Endothelial cell of umbilical vein (primary cell): ENCODE data around the gene TXK. TPM values are rescaled to one million over a fixed set of nuclear protein-coding genes. Genes with fewer than 3 reads are reported as not detected.

ENCODE experiments used
- BruUV-seq: library from RNA; stranded (reverse); fragments of 400-500 nt; replicated peaks from 2 replicates; lab custom pipeline; 2021; lab: Mats Ljungman, UMichigan
- CTCF ChIA-PET: fragments of 300-600, 350-600 bp; sonication (Branson Sonifier 250); formaldehyde crosslinking; loops from one replicate; lab custom pipeline; 2021; ENCODE audit warnings: antibody characterized with exemption, inconsistent platforms; lab: Charles Lee
- POLR2A ChIA-PET: fragments of 300-600, 350-600 bp; sonication (Branson Sonifier 250); formaldehyde crosslinking; loops from one replicate; lab custom pipeline; 2021; ENCODE audit warnings: antibody characterized with exemption, inconsistent platforms; lab: Charles Lee
- DNase-seq: peaks from one replicate; pipeline ENCODE4 v3.0.0-alpha.2; 2011; ENCODE audit warnings: low read depth, low spot score
- FAIRE-seq: peaks from 2 replicates; lab custom pipeline; 2011; peaks lifted over from hg19 to GRCh38; lab: Jason Lieb, UNC
- H2AFZ ChIP-seq: 2 replicates; pipeline ENCODE4 v1.6.0; 2012; ENCODE audit warnings: low read depth, low read length, control low read depth, inconsistent platforms
- H3K27ac ChIP-seq: 2 replicates; pipeline ENCODE4 v1.5.1; 2011; ENCODE audit warnings: low read depth, mild to moderate bottlenecking, control low read depth, low read length, moderate library complexity; ENCODE audit not compliant: insufficient read depth
- H3K27me3 ChIP-seq, 2 experiments: 2 replicates each; pipeline versions ENCODE4 v1.6.0 to v1.6.1; 2011; ENCODE audit warnings: low read length in 2 of 2, mixed read lengths in 1 of 2; ENCODE audit not compliant: control insufficient read depth in 2 of 2, insufficient read depth in 2 of 2
- H3K36me3 ChIP-seq, 2 experiments: 2 replicates in 1 of 2; 3 replicates in 1 of 2; pipeline ENCODE4 v1.5.1; 2011; ENCODE audit warnings: low read length in 2 of 2, mild to moderate bottlenecking in 1 of 2, moderate library complexity in 1 of 2; ENCODE audit not compliant: control insufficient read depth in 2 of 2, insufficient read depth in 2 of 2; ENCODE audit errors: extremely low read depth in 1 of 2
- H3K4me1 ChIP-seq: 3 replicates; pipeline ENCODE4 v1.5.1; 2011; ENCODE audit warnings: mild to moderate bottlenecking, low read length; ENCODE audit not compliant: control insufficient read depth, insufficient read depth; ENCODE audit errors: extremely low read depth
- H3K4me2 ChIP-seq: 2 replicates; pipeline ENCODE4 v1.6.1; 2011; ENCODE audit warnings: low read length, control low read depth, mixed read lengths; ENCODE audit not compliant: insufficient read depth
- H3K4me3 ChIP-seq, 3 experiments: fragments of 200-600 bp in 1 of 3; sonication (generic), shearing (Covaris generic) in 1 of 3; replicated peaks in 1 of 3; 2 replicates each; pipeline ENCODE4 v1.5.1; 2011 to 2016; ENCODE audit warnings: control low read depth in 3 of 3, low read length in 3 of 3, mild to moderate bottlenecking in 2 of 3, inconsistent platforms in 1 of 3, low read depth in 1 of 3, moderate library complexity in 1 of 3; ENCODE audit not compliant: insufficient read depth in 1 of 3
- H3K79me2 ChIP-seq: 2 replicates; pipeline ENCODE4 v1.6.0; 2012; ENCODE audit warnings: low read length, inconsistent platforms; ENCODE audit not compliant: control insufficient read depth, insufficient read depth
- H3K9ac ChIP-seq: replicated peaks from 2 replicates; pipeline ENCODE3; 2011; ENCODE audit warnings: low read length, control low read depth; ENCODE audit not compliant: insufficient read depth; ENCODE audit errors: extremely low read depth
- H3K9me1 ChIP-seq: replicated peaks from 3 replicates; pipeline ENCODE4 v1.6.0; 2011; ENCODE audit warnings: mild to moderate bottlenecking, low read length; ENCODE audit not compliant: control insufficient read depth, insufficient read depth; ENCODE audit errors: extremely low read depth
- H3K9me3 ChIP-seq: replicated peaks from 2 replicates; pipeline ENCODE4 v1.5.1; 2012; ENCODE audit warnings: low read length, inconsistent platforms; ENCODE audit not compliant: control insufficient read depth, insufficient read depth
- H4K20me1 ChIP-seq: replicated peaks from 2 replicates; pipeline ENCODE3; 2011; ENCODE audit warnings: mild to moderate bottlenecking, low read length; ENCODE audit not compliant: control insufficient read depth, insufficient read depth; ENCODE audit errors: extremely low read depth
- CTCF ChIP-seq, 2 donors: IDR thresholded peaks; 1 replicate in 1 of 2; 2 replicates in 1 of 2; pipeline ENCODE4 v1.5.1; 2011; ENCODE audit warnings: low read length in 2 of 2, mild to moderate bottlenecking in 2 of 2, moderate library complexity in 2 of 2, control low read depth in 1 of 2, inconsistent platforms in 1 of 2, low read depth in 1 of 2; ENCODE audit not compliant: insufficient read depth in 1 of 2; ENCODE audit errors: extremely low read depth in 1 of 2
- EZH2 ChIP-seq: IDR thresholded peaks from 2 replicates; pipeline ENCODE4 v1.6.1; 2012; ENCODE audit warnings: borderline replicate concordance, low read depth, mild to moderate bottlenecking, moderate library complexity, low read length, inconsistent platforms; ENCODE audit not compliant: severe bottlenecking
- FOS ChIP-seq: IDR thresholded peaks from 2 replicates; pipeline ENCODE4 v1.6.1; 2011; ENCODE audit warnings: mild to moderate bottlenecking, low read length, moderate library complexity, borderline replicate concordance; ENCODE audit not compliant: insufficient read depth
- GATA2 ChIP-seq: IDR thresholded peaks from 2 replicates; pipeline ENCODE4 v1.7.0; 2011; ENCODE audit warnings: low read depth, mild to moderate bottlenecking, moderate library complexity, mixed read lengths, low read length; ENCODE audit not compliant: insufficient read length, insufficient read depth
- JUN ChIP-seq: IDR thresholded peaks from 2 replicates; pipeline ENCODE4 v1.6.1; 2011; ENCODE audit warnings: borderline replicate concordance, low read depth; ENCODE audit not compliant: insufficient read length, insufficient read depth
- MAX ChIP-seq: IDR thresholded peaks from 2 replicates; pipeline ENCODE4 v1.6.1; 2011; ENCODE audit not compliant: insufficient read depth, insufficient read length
- MYC ChIP-seq: IDR thresholded peaks from one replicate; pipeline ENCODE4 v1.6.1; 2011; ENCODE audit warnings: mild to moderate bottlenecking, low read depth, low read length
- POLR2A ChIP-seq: IDR thresholded peaks from 2 replicates; pipeline ENCODE4 v1.6.1; 2012; ENCODE audit warnings: low read depth, mild to moderate bottlenecking, control low read depth, low read length
- POLR2AphosphoS5 ChIP-seq: IDR thresholded peaks from 2 replicates; pipeline ENCODE4 v1.6.1; 2012; ENCODE audit warnings: low read depth, mild to moderate bottlenecking, control low read depth, low read length, moderate library complexity; ENCODE audit not compliant: insufficient read depth
- dilution Hi-C: fragments of 300-500 bp; cut with MboI; formaldehyde crosslinking; loops from one replicate; pipeline ENCODE4 v1.15.0; 2019; ENCODE audit warnings: low sequenced_read_pairs; ENCODE audit not compliant: extremely low pct_ligation_motif_present
- intact Hi-C: fragments of 100-400 bp; cut with micrococcal nuclease; formaldehyde crosslinking; loops from one replicate; pipeline ENCODE4 v1.10.0; 2022
- polyA plus RNA-seq, 4 experiments: library from polyadenylated mRNA; depleted of rRNA in 3 of 4; stranded (reverse) in 3 of 4; unstranded in 1 of 4; fragments of >200 nt; gene quantifications; 2 replicates each; pipeline versions ENCODE4 v1.2.1 to v1.2.3, GENCODE V29; 2011 to 2012; ENCODE audit warnings: missing spikeins in 1 of 4
- total RNA-seq: library from RNA; stranded (reverse); gene quantifications from 2 replicates; pipeline ENCODE4 v1.2.3, GENCODE V29; 2021

The TXK gene
- total and polyA plus RNA-seq, 2 donors (not counting 3 experiments of a cell fraction or from before 2014, with no cell fraction given): 0.26 to 0.97 TPM

GRCh38 chr4:48119646-48120045 lies 14.4 kb downstream of the TXK start:
- H4K20me1 ChIP-seq: no peaks in the 10 kb centered on the region
- ChIA-PET POLR2A (no interaction called here), CTCF (interaction anchor here (1.9 kb wide), 1 partner anchor 8 kb away, joined by 10 read pairs; no protein-coding TSS in a partner anchor)
- BruUV-seq: no TSS peak
- no peak for FAIRE-seq
- no peaks in the 10 kb centered on the region for H3K4me1 ChIP-seq
- DNase-seq: no peak
- dilution Hi-C loops (no loop called here), intact Hi-C loops (no loop called here)
- no peak overlapping the region for H3K9ac ChIP-seq
- no peaks in the 10 kb centered on the region for H3K9me1 ChIP-seq
- no peak overlapping the region for H3K4me3 ChIP-seq
- TF ChIP-seq JUN (no peak), MAX (no peak), GATA2 (no peak), FOS (no peak), EZH2 (no peak), MYC (no peak), POLR2A (no peak), CTCF (IDR thresholded peaks at IDR 0.05; ENCODE audit: extremely low read depth in 1 of 2, insufficient read depth in 1 of 2, low read depth in 1 of 2, low read length in 2 of 2) (no peak), POLR2AphosphoS5 (no peak)
- no peaks in the 10 kb centered on the region for H3K79me2 ChIP-seq
- no peak overlapping the region for H3K27ac ChIP-seq
- H3K4me2 ChIP-seq: no peak overlapping the region
- no peaks in the 10 kb centered on the region for H3K36me3 ChIP-seq
- H2AFZ ChIP-seq: no peak overlapping the region
- H3K27me3 ChIP-seq: no peaks in the 10 kb centered on the region
- H3K9me3 ChIP-seq: no peaks in the 10 kb centered on the region
